Retinal pigment epithelial cell (primary cell): ENCODE results near the gene B3GNT7.

Source experiments
- DNase-seq: peaks from one replicate; pipeline ENCODE4 v3.0.0-alpha.2; 2010; ENCODE audit warnings: low read depth
- H3K4me3 ChIP-seq: 2 replicates; pipeline ENCODE4 v1.5.1; 2011; ENCODE audit warnings: mild to moderate bottlenecking, low read length, control low read depth, moderate library complexity
- TF ChIP-seq, protein P1 (sequence below): conservative IDR thresholded peaks from 2 replicates; pipeline ENCODE4 v1.5.1; 2011; ENCODE audit warnings: low read depth, low read length, control low read depth, inconsistent platforms

Gene B3GNT7

DNA sequence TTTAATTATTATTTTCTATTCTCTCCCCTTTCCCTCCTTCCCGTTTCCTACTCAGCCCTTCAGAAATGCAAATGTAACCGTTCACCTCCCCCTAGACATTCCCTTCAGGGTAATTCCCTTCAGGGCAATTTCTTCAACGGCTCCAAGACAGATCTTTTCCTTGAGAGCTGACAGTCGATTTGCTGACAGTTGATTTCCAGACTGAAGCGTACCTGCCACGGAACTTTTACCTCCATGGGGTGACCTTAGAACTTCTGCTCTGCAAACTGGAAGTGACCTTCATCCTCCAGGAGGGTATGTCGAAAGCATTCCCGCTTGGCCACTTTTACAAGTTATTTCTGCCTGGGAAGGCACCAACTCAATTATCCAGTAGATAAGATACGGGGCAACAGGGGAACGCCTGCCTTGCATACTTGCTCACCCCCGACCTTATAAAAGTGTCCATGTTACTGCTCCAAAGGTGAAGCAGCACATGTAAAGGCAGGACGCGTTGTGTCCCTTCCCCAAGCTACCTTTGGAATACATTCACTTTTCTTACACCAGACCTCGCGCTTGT is 18.5 kb downstream of the B3GNT7 start:
- DNase-seq: no peak
- H3K4me3 ChIP-seq: no peak overlapping the region
- TF ChIP-seq, protein P1, sequence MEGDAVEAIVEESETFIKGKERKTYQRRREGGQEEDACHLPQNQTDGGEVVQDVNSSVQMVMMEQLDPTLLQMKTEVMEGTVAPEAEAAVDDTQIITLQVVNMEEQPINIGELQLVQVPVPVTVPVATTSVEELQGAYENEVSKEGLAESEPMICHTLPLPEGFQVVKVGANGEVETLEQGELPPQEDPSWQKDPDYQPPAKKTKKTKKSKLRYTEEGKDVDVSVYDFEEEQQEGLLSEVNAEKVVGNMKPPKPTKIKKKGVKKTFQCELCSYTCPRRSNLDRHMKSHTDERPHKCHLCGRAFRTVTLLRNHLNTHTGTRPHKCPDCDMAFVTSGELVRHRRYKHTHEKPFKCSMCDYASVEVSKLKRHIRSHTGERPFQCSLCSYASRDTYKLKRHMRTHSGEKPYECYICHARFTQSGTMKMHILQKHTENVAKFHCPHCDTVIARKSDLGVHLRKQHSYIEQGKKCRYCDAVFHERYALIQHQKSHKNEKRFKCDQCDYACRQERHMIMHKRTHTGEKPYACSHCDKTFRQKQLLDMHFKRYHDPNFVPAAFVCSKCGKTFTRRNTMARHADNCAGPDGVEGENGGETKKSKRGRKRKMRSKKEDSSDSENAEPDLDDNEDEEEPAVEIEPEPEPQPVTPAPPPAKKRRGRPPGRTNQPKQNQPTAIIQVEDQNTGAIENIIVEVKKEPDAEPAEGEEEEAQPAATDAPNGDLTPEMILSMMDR: no peak

GRCh38 chr2:231415029-231415428 is 19.5 kb downstream of the B3GNT7 start:
- no peak for DNase-seq
- TF ChIP-seq, protein P1: no peak
- H3K4me3 ChIP-seq: no peak overlapping the region

DNA sequence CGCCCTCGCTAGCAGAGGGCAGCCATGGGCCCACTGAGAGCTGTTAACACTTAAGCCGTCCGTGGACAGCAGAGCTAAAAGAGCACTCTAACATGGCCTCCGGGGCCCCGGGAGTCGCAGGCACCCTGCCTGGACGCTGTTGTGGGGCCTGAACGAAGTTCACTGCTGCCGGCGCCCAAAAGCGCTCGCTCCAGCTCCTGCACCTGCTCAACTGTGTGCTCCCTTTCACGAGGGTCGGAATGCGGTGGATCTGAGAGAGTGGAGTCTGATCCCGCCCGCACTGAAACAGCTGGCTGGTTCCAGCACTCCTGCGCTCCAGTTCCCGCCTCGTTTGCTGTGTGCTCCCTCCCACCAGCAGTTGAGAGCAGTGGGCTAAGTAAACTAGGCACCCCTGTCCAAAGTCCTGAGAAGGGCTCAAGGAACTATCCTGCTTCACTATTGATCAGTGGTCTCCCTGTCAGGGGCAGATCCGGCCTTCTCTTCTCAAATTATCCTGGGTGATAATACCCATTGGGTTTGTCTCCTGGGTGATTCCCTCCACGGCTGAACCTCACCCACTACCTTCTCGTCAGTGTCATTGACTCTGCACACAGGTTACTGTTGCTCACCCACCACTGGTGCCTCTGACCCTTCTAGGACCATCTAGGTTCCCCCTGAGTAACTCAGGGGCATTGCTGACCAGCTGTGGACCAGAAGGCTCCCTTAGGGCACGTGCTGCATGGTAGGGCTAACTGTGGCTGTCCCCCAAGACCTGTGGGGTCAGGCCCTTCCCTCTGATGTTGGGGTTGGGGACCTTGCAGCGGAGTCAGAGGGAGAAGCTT is 23.5 kb downstream of the B3GNT7 start:
- TF ChIP-seq, protein P1: no peak
- no peak for DNase-seq
- H3K4me3 ChIP-seq: no peak overlapping the region

- no peak overlapping the region for H3K4me3 ChIP-seq
- TF ChIP-seq, protein P1: no peak
- no peak for DNase-seq
Observed at GRCh38 chr2:231421051-231421580, 25.6 kb downstream of the B3GNT7 start.

DNA sequence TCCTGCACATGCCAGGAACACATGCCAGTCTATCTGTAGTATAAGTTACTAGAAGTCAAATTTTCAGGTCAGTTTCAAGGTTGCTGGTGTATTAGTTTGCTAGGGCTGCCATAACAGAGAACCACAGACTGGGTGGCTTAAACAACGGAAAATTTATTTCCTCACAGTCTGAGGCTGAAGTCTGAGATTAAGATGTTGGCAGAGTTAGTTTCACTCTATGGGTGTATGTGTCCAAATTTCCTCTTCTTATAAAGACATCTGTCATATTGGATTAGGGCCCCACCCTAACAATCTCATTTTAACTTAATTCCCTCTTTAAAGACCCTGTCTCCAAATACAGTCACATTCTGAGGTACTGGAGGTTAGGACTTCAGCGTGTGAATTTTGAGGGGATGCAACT is 26.5 kb downstream of the B3GNT7 start:
- DNase-seq: no peak
- TF ChIP-seq, protein P1: no peak
- no peak overlapping the region for H3K4me3 ChIP-seq

DNA sequence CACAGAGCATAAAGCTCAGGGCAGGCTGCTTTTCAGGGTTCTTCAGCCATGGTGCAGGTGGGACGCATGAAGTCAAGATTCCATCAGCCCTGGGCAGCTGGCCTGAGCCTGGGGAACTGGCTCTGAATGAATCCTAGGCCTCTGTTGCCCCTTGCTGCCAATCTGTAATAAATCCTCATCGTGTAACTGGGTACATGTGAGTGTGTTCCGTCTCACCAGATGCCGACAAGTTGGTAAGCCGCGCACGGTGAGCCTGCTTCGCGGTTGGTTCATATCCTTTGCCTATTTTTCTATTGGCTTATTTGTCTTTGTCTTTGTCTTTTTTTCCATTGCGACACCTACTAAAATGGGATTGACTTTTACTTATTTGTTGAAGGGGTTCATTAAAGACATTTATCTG is 27.7 kb downstream of the B3GNT7 start:
- TF ChIP-seq, protein P1: no peak
- no peak overlapping the region for H3K4me3 ChIP-seq
- DNase-seq: no peak
